ENCODE results near the gene C4orf50. TPM values are rescaled to one million over a fixed set of nuclear protein-coding genes. Genes with fewer than 3 reads are reported as not detected.

The C4orf50 gene
- total and polyA plus RNA-seq, 2 experiments from 2014 or later = 0.06 to 0.31 TPM

- TF ChIP-seq, protein P1, sequence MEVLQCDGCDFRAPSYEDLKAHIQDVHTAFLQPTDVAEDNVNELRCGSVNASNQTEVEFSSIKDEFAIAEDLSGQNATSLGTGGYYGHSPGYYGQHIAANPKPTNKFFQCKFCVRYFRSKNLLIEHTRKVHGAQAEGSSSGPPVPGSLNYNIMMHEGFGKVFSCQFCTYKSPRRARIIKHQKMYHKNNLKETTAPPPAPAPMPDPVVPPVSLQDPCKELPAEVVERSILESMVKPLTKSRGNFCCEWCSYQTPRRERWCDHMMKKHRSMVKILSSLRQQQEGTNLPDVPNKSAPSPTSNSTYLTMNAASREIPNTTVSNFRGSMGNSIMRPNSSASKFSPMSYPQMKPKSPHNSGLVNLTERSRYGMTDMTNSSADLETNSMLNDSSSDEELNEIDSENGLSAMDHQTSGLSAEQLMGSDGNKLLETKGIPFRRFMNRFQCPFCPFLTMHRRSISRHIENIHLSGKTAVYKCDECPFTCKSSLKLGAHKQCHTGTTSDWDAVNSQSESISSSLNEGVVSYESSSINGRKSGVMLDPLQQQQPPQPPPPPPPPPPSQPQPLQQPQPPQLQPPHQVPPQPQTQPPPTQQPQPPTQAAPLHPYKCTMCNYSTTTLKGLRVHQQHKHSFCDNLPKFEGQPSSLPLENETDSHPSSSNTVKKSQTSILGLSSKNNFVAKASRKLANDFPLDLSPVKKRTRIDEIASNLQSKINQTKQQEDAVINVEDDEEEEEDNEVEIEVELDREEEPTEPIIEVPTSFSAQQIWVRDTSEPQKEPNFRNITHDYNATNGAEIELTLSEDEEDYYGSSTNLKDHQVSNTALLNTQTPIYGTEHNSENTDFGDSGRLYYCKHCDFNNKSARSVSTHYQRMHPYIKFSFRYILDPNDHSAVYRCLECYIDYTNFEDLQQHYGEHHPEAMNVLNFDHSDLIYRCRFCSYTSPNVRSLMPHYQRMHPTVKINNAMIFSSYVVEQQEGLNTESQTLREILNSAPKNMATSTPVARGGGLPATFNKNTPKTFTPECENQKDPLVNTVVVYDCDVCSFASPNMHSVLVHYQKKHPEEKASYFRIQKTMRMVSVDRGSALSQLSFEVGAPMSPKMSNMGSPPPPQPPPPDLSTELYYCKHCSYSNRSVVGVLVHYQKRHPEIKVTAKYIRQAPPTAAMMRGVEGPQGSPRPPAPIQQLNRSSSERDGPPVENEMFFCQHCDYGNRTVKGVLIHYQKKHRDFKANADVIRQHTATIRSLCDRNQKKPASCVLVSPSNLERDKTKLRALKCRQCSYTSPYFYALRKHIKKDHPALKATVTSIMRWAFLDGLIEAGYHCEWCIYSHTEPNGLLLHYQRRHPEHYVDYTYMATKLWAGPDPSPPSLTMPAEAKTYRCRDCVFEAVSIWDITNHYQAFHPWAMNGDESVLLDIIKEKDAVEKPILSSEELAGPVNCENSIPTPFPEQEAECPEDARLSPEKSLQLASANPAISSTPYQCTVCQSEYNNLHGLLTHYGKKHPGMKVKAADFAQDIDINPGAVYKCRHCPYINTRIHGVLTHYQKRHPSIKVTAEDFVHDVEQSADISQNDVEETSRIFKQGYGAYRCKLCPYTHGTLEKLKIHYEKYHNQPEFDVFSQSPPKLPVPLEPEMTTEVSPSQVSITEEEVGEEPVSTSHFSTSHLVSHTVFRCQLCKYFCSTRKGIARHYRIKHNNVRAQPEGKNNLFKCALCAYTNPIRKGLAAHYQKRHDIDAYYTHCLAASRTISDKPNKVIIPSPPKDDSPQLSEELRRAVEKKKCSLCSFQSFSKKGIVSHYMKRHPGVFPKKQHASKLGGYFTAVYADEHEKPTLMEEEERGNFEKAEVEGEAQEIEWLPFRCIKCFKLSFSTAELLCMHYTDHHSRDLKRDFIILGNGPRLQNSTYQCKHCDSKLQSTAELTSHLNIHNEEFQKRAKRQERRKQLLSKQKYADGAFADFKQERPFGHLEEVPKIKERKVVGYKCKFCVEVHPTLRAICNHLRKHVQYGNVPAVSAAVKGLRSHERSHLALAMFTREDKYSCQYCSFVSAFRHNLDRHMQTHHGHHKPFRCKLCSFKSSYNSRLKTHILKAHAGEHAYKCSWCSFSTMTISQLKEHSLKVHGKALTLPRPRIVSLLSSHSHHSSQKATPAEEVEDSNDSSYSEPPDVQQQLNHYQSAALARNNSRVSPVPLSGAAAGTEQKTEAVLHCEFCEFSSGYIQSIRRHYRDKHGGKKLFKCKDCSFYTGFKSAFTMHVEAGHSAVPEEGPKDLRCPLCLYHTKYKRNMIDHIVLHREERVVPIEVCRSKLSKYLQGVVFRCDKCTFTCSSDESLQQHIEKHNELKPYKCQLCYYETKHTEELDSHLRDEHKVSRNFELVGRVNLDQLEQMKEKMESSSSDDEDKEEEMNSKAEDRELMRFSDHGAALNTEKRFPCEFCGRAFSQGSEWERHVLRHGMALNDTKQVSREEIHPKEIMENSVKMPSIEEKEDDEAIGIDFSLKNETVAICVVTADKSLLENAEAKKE (CRISPR knock-in tag; IDR thresholded peaks at IDR 0.05) = no peak
- TF ChIP-seq, protein P2, sequence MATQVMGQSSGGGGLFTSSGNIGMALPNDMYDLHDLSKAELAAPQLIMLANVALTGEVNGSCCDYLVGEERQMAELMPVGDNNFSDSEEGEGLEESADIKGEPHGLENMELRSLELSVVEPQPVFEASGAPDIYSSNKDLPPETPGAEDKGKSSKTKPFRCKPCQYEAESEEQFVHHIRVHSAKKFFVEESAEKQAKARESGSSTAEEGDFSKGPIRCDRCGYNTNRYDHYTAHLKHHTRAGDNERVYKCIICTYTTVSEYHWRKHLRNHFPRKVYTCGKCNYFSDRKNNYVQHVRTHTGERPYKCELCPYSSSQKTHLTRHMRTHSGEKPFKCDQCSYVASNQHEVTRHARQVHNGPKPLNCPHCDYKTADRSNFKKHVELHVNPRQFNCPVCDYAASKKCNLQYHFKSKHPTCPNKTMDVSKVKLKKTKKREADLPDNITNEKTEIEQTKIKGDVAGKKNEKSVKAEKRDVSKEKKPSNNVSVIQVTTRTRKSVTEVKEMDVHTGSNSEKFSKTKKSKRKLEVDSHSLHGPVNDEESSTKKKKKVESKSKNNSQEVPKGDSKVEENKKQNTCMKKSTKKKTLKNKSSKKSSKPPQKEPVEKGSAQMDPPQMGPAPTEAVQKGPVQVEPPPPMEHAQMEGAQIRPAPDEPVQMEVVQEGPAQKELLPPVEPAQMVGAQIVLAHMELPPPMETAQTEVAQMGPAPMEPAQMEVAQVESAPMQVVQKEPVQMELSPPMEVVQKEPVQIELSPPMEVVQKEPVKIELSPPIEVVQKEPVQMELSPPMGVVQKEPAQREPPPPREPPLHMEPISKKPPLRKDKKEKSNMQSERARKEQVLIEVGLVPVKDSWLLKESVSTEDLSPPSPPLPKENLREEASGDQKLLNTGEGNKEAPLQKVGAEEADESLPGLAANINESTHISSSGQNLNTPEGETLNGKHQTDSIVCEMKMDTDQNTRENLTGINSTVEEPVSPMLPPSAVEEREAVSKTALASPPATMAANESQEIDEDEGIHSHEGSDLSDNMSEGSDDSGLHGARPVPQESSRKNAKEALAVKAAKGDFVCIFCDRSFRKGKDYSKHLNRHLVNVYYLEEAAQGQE (IDR thresholded peaks at IDR 0.05; ENCODE audit: unreplicated experiment) = no peak
- TF ChIP-seq JUNB (IDR thresholded peaks at IDR 0.05; ENCODE audit: unreplicated experiment) (no peak), EZH2phosphoT487 (IDR thresholded peaks at IDR 0.05; ENCODE audit: unreplicated experiment) (no peak), POLR2AphosphoS5 (IDR thresholded peaks at IDR 0.05; ENCODE audit: low read depth) (no peak), ZNF114 (CRISPR knock-in tag; IDR thresholded peaks at IDR 0.05) (no peak), EZH2 (IDR thresholded peaks at IDR 0.05; ENCODE audit: low read depth, unreplicated experiment) (no peak), STAT1 (IDR thresholded peaks at IDR 0.05; ENCODE audit: unreplicated experiment) (no peak), ZNF331 (CRISPR knock-in tag; IDR thresholded peaks at IDR 0.05; ENCODE audit: low read depth) (no peak), CREB1 (CRISPR knock-in tag; IDR thresholded peaks at IDR 0.05; ENCODE audit: low read depth) (no peak), NANOG (IDR thresholded peaks at IDR 0.05; ENCODE audit: borderline replicate concordance) (no peak)
- TF ChIP-seq, protein P3, sequence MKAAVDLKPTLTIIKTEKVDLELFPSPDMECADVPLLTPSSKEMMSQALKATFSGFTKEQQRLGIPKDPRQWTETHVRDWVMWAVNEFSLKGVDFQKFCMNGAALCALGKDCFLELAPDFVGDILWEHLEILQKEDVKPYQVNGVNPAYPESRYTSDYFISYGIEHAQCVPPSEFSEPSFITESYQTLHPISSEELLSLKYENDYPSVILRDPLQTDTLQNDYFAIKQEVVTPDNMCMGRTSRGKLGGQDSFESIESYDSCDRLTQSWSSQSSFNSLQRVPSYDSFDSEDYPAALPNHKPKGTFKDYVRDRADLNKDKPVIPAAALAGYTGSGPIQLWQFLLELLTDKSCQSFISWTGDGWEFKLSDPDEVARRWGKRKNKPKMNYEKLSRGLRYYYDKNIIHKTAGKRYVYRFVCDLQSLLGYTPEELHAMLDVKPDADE (IDR thresholded peaks at IDR 0.05) = no peak
- TF ChIP-seq, protein P4, sequence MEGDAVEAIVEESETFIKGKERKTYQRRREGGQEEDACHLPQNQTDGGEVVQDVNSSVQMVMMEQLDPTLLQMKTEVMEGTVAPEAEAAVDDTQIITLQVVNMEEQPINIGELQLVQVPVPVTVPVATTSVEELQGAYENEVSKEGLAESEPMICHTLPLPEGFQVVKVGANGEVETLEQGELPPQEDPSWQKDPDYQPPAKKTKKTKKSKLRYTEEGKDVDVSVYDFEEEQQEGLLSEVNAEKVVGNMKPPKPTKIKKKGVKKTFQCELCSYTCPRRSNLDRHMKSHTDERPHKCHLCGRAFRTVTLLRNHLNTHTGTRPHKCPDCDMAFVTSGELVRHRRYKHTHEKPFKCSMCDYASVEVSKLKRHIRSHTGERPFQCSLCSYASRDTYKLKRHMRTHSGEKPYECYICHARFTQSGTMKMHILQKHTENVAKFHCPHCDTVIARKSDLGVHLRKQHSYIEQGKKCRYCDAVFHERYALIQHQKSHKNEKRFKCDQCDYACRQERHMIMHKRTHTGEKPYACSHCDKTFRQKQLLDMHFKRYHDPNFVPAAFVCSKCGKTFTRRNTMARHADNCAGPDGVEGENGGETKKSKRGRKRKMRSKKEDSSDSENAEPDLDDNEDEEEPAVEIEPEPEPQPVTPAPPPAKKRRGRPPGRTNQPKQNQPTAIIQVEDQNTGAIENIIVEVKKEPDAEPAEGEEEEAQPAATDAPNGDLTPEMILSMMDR (conservative IDR thresholded peaks at IDR 0.05; ENCODE audit: low read depth in 2 of 2) = no peak
- Histone ChIP-seq H3K36me3 (ENCODE audit: insufficient read depth) (no peaks in the 10 kb centered on the region), H3K79me2 (replicated peaks; ENCODE audit: insufficient read depth) (peaks cover 100% of the 10 kb centered on the region), H2AFZ (no peak overlapping the region), H3K9me2 (ENCODE audit: insufficient read depth) (no peaks in the 10 kb centered on the region), H4K20me1 (replicated peaks; ENCODE audit: insufficient read depth) (peaks cover 99% of the 10 kb centered on the region), H3K27ac (ENCODE audit: low read depth) (no peak overlapping the region), H3K4me3 (no peak overlapping the region), H3F3A (replicated peaks; ENCODE audit: low read depth) (0 out of 2 replicates have a peak, but pooled peaks cover 3% of the 10 kb centered on the region), H3K4me1 (ENCODE audit: insufficient read depth) (peaks cover 37% of the 10 kb centered on the region), H3K27me3 (ENCODE audit: insufficient read depth) (no peaks in the 10 kb centered on the region), H3K4me2 (no peak overlapping the region)
- H3K9me3 Mint-ChIP-seq = no peaks in the 10 kb centered on the region
- H3K27me3 Mint-ChIP-seq (ENCODE audit: insufficient read depth, low read depth, poor library complexity) = peaks cover 7% of the 10 kb centered on the region
- H3K4me1 Mint-ChIP-seq = peaks cover 42% of the 10 kb centered on the region
- H3K36me3 Mint-ChIP-seq (ENCODE audit: low read depth) = peaks cover 5% of the 10 kb centered on the region; the same call in 2 of the 3 replicates
- no peak overlapping the region for H3K27ac Mint-ChIP-seq
- H3K4me3 Mint-ChIP-seq = no peak overlapping the region
- ATAC-seq (no peak), DNase-seq (ENCODE audit: low spot score) (no peak)
These were observed 139.9 kb downstream of the C4orf50 start for GRCh38 chr4:5878359-5878758.

All from GM23338 (cell line).